Measurements from ENCODE around the gene ALDOA.
A peak's percentile ranks its signal among the peaks of the same experiment; 100 is the strongest.

ALDOA gene

DNA sequence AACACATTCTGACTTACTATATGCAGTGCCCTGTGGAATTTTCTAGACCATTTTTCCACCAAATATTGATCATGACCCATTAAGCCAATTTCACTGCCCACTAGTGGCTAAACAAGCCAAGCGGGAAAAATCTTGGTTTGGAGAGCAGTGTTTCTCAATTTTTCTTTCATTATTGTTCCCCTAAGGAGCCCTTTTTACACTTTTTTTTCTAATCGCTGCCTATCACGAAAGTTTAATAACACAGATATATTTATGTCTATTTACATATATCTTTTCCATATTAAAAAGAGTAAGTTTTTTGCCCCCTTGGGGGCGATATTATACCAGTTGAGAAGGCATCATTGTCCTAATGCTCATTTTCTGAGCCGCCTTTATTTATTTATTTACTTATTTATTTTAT lies 23.7 kb upstream of the ALDOA start:
- DNase-seq (ENCODE audit: low read depth in 2 of 2): no peak

DNA sequence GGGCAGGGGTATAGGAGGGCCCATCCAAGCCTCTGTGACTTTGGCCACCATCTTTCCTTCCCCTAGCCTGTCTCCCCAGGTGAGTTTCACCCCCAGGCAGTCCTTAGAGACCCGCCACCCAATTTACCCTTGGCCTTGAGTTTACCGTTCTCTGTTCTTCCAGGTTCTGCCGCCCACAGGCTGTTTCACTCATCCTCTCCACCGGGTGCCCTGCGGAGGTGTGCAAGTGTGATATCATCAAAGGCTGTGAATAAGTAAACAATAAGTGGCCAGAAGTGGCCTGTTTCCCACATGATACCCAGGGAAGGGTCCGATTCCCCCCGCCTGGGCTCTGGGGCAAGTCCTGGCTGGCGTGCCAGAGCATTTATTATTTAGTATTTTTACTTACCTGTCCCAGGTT lies 19.4 kb upstream of the ALDOA start:
- DNase-seq (ENCODE audit: low read depth in 2 of 2): no peak

DNA sequence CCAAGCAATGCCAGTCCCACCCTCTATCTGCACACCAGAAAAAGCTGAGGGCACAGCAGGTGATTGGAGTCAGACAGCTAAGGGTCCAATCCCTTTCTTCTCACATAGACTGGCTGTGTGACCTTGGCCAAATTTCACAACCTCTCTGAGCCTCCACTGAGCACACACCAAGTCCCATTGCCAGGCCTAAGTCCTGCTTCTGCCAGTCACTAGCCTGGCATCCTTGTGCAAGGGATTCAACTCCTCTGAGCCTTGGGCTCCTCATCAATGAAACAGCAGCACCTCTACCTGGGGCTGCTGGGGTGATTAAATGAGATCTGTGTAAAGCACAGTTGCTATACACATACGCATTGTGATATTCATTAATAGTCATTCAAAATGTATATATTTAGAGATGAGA lies 19.0 kb upstream of the ALDOA start:
- no peak for DNase-seq (ENCODE audit: low read depth in 2 of 2)

DNA sequence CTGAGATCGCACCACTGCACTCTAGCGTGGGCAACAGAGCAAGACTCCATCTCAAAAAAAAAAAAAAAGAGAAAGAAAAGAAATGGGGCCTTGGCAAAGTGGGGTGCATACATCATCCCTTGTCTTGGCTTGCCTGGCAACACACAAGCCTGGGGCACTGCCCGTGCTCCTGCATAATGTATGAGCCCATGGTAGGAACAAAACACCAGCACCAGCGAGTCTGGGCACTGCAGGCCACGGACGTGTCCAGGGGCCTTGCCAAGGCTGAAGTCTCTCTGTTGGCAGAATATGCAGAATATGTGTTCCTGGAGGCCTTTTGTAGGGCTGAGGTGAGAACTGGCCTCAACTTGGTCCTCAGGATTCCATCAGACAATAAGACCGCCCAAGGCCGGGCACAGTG lies 15.7 kb upstream of the ALDOA start:
- DNase-seq (ENCODE audit: low read depth in 2 of 2): no peak

DNA sequence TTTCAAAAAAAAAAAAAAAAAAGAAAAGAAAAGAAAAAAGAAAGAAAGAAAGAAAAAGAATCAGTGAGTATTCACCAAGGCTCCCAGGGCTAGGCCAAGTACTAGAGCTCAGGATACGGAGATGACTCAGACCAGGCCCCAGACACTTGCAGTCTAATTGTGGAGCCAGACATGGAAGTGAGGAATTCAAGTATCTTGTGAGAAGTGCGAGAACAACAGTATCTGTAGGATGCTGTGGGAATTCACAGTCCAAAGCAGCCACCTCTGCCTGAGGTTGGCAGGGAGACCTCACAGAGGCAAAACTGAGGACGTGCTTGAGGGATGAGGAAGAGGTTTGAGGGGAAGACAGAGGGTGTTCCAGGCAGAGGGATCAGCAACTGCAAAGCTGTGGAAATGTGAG lies 14.0 kb upstream of the ALDOA start:
- DNase-seq (ENCODE audit: low read depth in 2 of 2): no peak

DNA sequence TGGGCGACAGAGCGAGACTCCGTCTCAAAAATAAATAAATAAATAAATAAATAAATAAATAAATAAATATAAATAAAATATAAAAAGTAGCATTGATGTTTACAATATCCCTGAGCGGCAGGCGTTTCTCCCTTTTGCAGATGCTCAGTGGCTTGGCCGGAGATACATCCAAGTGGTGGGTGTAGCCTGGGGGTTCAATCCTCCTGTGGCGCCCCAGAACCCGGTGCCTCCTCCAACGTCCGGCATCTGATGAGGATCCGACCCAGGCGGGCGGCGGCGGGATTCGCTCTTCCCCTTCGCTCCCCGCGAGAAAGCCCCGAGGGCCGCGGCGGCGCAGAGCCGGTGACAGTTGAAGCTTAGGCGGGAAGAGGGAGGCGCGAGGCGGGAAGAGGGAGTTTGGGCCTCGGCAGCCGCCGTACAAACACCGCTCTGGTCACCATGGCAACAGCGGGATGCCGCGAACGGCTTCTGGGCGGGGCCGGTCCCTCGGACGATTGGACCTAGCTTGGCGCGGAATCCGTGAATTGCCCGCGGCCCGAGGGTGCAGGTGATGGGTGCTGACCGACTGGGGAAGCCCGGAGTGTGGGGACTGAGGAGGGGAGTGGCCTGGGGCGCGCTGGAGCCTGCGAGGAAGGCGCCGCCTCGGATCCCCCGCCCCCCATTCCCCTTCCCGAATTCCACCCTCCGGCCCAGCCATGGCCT lies 12.7 kb upstream of the ALDOA start:
- peak; percentile 73 to 76 for DNase-seq (ENCODE audit: low read depth in 2 of 2)

DNA sequence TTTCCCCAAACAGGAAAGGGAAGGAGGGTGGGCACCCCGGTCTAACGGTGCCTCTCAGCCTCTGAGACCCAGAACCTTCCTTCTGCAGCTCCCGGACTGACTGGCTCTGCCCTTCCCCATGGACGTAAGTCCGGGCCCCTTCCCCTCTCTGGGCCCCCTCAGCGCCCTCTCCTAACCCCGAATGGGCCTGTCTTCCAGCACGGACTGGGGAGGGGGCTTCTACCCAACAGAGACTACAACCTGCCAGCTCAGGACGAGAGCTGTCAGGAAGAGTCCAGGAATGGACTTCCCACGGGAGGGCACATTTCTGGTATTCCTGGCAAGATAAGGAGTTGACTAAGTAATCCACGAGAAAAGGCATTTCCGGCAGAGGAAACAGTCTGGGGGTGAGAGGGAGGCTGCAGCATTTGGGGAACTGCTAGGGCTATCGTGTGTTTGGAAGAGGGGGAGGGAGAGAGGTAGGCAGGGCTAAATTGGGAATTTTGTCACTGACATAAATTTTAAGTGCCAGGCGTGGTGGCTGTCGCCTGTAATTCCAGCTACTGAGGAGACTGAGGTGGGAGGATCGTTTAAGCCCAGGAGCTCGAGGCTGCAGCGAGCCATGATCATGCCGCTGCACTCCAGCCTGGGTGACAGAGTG lies 12.1 kb upstream of the ALDOA start:
- no peak for DNase-seq (ENCODE audit: low read depth in 2 of 2)

DNA sequence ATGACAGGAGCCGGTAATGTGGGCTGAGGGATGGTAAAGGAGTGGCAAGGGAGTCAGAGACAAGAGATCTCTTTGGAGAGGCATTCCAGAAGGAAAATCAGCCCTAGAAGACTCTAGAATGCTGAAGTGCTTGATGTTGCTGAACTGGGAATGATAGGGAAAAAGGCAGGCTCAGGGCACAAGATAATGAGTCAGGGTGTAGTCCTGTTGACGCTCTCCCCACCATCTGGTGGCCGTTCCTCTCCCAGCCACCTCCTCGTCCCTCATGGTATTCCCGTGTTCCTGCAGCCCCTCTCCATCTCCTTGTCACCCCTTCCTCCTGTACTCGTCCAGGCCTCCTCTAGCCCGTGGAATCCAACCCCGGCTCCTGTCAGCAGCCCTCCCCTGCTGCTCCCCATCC lies 11.1 kb upstream of the ALDOA start:
- no peak for DNase-seq (ENCODE audit: low read depth in 2 of 2)

DNA sequence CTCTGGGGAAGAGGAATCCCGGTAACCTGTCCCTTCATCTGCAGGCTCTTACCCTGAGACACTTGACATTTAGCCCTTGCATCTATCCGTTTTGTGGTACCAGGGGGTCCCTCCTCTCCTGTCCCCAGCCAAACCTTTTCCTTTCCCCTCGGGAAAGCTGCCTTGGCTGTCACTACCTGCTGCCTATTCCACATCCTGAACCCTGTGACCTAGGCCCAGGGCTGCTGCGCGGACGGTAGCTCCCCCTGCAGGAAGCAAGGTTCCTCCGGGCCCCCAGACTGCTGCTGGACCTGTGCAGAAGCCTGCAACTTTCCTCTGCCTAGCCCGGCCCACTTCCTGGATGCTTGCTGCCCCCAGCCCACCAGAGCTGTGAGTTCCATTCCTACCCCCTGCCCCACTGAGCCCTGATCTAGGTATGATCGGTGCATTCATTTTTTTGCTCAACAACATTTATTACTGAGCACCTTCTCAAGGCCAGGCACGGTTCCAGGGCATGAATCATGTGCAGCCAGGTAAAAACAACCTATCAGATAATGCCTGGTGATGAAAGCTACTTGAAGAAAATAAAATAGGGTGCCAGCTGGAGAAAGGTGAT lies 10.5 kb upstream of the ALDOA start:
- no peak for DNase-seq (ENCODE audit: low read depth in 2 of 2)

DNA sequence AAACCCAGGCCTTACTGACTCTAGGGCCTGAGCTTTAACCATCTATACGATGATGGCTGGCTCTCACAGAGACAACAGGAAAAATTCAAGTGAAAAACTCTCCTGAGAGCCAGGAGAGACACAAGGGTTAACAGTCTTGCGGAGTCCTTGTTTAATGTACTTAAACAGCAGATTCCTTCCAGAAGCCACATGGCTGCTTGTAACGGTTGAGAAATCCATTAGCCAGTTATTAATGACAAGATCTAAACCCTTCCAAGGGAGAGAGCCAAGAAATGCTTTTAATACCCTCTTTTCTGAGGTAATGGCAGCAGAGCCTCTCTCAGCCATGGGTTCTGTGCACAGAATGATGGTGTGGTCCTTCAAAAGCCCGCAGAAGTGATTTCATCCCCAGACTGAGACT lies 5.2 kb upstream of the ALDOA start:
- no peak for DNase-seq (ENCODE audit: low read depth in 2 of 2)

DNA sequence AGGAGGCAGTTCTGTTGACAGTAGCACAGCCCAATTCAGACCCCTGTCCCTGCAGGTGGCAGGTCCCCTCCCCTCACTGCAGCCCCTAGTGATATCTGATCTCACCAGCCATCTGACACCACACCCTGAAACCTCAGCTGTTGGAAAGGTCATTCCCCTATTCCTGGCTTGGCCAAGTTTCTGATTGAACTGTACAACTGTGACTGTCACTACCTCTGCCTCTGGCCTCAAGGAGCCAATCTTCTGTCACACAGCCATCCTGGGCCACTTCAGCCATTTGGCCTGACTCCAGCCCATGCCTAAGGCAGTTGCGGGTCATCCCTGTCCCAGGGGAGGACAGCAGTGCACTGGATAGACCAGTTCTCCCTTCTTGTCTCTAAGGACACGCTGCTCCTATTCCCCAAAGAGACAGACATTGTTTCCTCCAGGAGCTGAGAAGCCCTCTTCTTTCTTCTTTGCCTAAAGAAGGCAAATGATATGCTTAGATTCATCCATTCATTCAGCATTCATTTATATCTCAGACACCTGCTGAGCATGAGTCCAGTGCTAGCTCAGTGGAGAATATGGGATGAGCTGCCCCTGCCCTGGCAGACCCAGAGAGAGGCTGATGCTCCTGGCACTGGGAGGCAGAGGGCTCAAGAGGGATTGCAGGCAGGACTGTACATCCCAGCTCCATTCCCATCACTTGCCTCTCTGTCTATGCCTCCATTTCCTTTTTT lies 4.6 kb upstream of the ALDOA start:
- no peak for DNase-seq (ENCODE audit: low read depth in 2 of 2)

DNA sequence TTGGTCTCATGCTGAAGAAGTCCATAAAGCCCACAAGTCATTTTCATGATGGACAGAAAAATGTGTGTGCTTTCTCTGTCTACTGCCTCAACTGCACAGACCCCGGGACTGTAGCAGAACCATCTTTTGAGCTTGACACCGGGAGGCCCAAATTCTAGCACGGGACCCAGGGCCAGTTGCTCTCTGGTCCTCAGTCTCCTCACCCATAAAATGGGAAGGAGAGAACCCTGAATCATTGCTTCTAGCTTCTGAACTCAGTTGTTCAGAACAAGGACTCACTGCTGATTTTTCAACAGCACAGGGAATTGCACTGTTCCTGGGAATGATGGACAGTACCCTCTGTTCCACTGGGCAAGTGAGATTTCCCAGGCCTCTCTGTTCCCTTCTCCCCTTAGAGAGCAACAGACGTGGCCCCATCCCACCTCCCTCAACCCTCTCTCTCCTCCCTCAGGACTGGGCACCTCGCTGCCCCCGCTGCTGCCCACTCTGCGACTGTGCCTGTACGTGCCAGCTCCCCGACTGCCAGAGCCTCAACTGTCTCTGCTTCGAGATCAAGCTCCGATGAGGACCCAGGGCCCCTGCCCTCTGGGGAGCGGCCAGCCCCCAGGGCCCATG lies 2.2 kb upstream of the ALDOA start:
- DNase-seq (ENCODE audit: low read depth in 2 of 2): no peak

DNA sequence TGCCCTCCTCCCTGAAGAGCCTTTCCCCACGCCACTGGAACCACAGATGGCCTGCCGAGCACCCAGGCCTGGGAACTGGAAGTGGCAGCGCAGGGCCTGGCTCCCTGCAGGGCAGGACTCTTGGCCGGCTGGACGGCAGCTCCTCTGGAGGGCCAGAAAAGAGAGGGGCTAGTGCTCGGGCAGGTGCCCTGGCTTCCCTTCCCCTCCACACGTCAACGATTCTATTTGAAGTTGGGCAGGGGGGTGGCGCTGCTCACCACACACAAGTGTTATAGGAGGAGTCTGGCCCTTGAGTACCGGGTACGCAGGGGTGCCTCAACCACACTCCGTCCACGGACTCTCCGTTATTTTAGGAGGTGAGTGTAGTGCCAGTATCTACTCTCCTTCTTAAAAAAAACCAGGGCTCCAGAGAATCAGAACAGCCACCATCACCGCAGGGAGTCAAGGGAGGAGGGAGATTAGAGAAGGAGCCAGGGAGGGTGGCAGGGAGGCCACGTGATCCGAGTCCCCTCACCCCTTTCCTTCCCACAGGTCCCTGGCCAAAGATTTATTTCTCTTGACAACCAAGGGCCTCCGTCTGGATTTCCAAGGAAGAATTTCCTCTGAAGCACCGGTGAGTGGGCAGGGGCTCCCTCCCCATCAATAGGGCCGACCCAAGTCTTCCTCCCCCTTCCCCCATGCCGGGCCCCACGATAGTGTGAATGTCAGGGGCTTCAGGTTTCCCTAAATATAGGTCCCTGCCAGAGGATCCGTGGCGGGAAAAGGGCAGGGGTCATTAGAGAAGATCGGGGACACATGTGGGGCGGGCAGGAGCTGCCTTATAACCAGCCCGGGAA lies 1.4 kb upstream of the ALDOA start:
- DNase-seq (ENCODE audit: low read depth in 2 of 2): peak; percentile 42 to 44

DNA sequence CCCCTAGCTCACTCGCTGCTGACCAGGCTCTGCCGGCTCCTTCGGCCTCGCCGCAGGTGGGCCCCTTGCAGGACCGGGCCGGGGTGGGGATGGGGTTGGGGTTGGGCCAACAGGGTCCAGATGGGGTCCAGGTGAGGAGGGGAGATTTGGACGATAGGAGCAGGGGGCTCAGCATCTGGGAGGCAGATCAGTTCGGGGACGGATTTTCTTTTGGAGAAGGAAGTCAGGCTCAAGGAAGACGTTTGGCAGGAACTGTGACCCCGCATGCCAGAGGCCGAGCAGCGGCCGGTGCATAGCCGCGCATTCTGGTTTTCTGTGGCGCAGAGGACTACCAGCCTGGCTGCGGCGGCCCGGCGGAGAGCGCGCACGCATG lies 845 bp upstream of the ALDOA start:
- DNase-seq (ENCODE audit: low read depth in 2 of 2): no peak

DNA sequence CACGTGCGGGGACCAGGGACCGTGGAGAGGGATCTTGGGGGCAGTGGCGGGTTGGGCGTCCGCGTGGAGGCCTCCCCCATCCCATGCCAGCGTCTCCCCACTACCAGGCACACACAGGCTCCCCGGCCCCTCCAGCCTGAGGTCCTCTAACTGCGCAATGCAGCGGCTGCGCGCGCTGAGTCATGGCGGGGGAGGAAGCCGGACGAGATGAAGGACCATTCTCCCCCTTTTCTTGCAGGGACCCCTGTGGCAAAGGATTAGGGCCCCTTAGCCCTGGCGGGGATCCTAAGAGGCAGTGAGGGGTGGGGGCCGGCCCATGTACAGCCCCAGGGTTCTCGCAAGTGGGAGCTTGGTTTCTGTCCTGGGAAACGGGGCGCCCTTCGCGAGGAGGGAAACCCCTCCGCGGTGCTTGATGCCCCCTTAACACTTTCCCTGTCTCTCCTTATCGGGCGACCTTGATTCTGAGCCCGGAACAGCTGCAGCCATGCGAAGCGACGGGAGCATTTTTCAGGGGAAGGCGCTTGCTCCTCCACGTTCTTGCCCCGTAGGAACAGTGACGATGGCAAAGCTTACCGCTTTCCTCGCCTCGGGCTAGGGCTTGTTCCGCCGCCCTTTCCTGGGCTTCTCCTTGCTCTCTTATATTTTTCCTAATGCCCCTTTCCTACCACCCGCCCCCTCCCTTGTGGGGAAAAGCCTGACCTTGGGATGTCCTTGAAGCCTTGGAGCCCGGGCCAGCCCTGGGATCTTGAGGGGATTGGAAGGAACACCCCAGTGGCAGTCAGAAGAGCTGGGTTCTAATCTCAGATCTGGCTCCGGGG lies 592 bp downstream of the ALDOA start:
- DNase-seq (ENCODE audit: low read depth in 2 of 2): no peak

DNA sequence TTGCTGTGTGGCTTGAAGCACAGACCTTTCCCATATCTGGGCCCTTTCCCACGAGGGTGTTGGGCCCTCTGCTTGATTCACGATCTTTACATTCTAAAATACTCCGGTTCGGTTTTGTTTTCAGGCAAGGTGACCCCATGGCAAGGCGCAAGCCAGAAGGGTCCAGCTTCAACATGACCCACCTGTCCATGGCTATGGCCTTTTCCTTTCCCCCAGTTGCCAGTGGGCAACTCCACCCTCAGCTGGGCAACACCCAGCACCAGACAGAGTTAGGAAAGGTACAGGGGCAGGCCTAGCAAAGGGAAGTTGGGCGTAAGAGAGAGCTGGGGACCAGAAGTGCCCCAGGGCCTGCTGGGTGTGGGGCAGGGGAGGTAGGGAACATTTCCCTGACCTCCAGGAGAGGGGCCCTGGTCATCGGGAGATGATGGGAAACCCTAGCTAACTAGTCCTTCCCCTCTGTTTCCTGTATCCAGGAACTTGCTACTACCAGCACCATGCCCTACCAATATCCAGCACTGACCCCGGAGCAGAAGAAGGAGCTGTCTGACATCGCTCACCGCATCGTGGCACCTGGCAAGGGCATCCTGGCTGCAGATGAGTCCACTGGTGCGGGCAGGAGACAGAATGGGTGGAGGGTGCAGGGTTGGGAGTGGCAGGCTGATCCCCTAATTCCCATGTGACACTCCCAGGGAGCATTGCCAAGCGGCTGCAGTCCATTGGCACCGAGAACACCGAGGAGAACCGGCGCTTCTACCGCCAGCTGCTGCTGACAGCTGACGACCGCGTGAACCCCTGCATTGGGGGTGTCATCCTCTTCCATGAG lies 1.4 kb downstream of the ALDOA start:
- DNase-seq (ENCODE audit: low read depth in 2 of 2): no peak

DNA sequence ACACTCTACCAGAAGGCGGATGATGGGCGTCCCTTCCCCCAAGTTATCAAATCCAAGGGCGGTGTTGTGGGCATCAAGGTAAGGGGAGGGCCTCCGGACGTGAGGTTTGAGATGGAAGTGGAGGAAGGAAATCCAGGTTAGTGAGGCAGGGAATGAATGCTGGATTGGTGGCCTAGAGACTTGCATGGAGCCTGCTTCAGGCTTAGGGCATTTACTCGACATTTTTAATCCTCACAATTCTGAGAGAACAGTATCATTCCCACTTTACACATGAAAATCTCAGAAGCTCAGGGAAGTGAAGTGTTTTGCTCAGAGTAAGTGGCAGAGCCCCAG lies 2.0 kb downstream of the ALDOA start:
- DNase-seq (ENCODE audit: low read depth in 2 of 2): no peak

DNA sequence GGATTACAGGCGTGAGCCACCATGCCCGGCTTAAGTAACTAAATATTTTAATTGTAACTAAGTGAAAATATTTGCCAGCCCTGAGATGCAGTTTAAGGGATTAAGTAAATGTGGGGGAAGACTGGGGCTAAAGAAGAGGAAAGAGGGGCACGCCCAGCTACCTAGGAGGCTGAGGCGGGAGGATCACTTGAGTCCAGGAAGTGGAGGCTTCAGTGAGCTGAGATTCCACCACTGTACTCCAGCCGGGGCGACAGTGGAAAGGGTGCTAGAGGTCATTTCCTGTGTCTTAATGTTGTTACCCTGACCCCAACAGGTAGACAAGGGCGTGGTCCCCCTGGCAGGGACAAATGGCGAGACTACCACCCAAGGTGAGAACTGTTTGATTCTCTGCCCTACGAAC lies 2.8 kb downstream of the ALDOA start:
- no peak for DNase-seq (ENCODE audit: low read depth in 2 of 2)

DNA sequence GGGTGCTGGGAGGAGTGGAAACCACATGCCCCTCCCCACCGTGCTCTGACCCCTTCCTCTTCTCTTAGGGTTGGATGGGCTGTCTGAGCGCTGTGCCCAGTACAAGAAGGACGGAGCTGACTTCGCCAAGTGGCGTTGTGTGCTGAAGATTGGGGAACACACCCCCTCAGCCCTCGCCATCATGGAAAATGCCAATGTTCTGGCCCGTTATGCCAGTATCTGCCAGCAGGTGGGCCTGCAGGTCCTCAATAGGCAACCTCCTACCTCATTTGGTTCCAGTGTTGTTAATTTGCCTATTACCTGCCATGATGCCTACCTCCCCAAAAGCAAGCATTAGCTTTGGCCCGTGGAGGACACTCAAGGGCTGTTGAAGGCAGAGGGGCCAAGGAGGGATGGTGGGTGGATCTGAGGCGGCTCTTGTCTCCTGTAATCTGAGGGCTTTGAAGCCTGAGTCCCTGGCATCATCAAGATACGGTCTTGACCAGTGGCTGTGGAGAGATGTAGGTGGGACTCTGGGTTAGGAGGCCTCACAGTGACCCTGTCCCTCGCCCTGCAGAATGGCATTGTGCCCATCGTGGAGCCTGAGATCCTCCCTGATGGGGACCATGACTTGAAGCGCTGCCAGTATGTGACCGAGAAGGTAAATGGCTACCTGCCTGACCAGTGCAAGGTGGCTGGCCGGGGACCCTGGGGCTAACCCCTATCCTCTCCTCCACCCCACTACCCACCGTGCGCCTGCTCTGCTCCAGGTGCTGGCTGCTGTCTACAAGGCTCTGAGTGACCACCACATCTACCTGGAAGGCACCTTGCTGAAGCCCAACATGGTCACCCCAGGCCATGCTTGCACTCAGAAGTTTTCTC lies 3.4 kb downstream of the ALDOA start:
- peak in 1 of 2 donors; percentile 34 for DNase-seq (ENCODE audit: low read depth in 2 of 2)
